Neural progenitor cell (in vitro differentiated cells): ENCODE measurements around the gene CDK5RAP2.

Experiments
- CTCF ChIP-seq: fragments of 200-600 bp; sonication (generic); IDR thresholded peaks from 2 replicates; pipeline ENCODE4 v1.5.1; 2017; ENCODE audit warnings: antibody characterized with exemption, mild to moderate bottlenecking
- EZH2 ChIP-seq: fragments of 200-600 bp; sonication (generic); IDR thresholded peaks from 2 replicates; pipeline ENCODE4 v1.6.1; 2017; ENCODE audit warnings: antibody characterized with exemption, mild to moderate bottlenecking, moderate library complexity
- EZH2phosphoT487 ChIP-seq: fragments of 200-600 bp; sonication (generic); IDR thresholded peaks from 2 replicates; pipeline ENCODE4 v1.6.1; 2017; ENCODE audit warnings: antibody characterized with exemption

- TF ChIP-seq EZH2 (no peak), CTCF (no peak), EZH2phosphoT487 (no peak)
Observed at GRCh38 chr9:120568816-120569215, 11.2 kb downstream of the CDK5RAP2 start.
